ENCODE results near the gene PLA2G4E.

GRCh38 chr15:42069025-42069424 lies 48.2 kb upstream of the PLA2G4E start:
- TF ChIP-seq POLR2A (IDR thresholded peaks at IDR 0.05) (no peak), CTCF (IDR thresholded peaks at IDR 0.05 in 4 of 5, conservative IDR thresholded peaks at IDR 0.05 in 1 of 5) (no peak)
